ENCODE measurements around the gene MAPK8IP3.

MAPK8IP3 gene

DNA sequence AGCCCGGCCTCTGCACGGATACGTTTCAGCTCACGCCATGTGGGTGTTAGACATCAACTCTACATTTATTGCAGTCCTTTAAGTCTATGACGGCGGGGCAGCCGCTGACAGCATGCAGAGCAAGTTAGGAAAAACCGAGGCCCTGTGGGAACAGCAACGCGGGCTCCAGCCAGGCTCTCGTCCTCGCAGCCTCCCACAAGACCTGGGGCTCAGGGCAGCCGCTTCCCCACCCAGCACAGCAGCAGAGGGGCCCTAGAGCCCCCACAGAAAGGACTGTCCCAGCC, 70.6 kb downstream of the MAPK8IP3 start:
- DNase-seq, result no peak

DNA sequence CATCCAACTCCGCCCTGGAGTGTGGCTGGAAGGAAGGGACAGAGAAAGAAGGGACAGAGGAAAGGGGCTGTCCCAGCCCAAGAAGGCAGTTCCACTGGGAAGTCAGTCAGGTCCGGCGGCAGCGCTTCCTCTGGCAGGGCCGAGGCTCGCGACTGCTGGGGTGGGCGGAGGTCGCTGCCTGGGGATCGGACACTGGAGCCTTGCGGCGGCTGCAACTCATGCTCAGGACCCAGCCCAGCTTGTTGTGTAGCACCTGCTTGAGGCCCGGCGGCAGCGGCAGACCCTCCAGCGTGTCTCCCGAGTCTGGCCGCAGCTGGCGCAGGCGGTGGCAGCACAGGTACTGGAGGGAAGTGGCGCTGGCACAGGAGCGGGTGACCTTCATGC, 71.0 kb downstream of the MAPK8IP3 start:
- no peak for DNase-seq

DNA sequence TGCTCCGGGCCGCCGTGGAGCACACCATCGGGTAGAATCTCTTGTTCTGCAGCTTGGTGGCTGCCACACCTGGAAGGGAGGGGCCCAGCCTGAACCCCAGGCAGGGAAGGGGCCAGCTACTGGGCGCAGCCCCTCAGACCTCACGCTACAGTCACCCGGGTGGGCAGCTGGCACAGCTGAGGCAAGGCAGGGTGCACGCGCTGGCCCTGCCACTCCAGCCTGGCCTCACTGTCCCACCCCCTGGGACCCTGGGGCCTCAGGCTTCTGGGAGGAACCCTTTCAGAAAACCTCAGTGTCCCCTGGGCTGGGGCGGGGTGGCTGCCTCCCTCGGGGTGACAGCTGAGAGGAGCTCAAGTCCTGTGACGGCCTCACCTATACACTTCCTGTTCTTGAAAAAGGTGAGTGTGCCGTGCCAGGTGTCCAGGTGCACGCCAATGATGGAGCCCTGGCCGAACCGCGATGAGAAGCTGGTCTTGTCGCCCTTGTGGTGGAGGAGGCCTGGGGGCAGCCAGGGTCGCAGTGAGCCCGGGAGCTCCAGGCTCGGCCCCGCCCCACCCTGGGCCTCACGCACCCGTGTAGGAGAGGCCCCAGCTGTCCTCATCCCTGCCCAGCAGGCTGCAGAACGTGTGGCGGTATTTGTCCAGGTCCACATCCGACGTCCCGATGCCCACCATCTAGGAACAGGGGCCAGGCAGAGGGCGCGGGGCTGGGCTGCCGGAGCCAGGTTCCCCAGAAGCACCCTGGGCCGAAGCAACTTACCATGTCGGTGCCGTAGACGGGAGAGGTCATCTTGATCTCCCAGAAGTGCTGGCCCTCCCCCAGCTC, 71.6 kb downstream of the MAPK8IP3 start:
- no peak for DNase-seq

DNA sequence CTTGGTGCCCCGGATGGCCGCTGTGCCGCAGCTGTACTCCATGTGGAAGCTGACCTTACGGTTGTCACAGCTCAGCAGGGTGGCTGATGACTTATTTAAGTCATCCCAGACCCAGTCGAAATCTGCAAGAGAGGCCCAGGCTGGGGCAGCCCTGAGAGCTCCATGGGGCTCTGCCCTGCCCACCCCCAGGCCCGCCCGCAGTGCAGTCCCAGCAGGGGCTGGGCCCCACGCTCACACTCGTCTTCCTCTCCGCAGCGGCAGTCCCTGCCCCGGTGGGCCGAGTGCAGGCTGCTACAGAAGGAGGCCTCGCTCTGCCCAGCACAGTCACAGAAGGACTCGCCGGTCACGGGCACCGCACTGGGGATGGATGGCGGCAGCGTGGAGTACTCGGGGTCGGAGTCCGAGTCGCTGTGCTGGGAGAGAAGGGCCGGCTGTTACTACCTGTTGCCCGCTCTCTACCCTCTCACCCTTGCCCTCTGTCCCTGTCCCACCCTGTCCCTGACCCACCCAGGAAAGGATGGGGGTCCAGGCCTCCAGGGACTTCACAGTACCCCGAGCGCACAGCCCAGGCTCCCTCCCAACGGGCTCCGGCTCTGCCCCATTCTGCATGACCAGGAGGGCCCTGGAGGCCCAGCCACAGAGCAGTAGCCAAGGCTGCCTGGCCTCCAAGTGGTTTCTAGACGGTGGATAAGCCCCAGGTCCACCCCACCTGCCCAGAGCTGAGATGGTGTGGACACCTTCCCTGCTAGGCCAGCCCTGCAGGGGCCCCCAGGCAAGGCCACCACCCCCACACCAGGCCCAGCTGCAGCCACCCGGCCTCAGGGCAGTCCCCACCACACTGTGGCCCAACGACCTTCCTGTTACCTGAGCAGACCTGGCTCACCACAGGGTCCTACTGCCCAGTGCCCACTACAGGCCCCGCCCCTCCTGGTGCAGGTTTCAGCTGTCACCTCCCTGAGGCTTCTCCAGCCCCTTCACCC, 72.5 kb downstream of the MAPK8IP3 start:
- no peak for DNase-seq

DNA sequence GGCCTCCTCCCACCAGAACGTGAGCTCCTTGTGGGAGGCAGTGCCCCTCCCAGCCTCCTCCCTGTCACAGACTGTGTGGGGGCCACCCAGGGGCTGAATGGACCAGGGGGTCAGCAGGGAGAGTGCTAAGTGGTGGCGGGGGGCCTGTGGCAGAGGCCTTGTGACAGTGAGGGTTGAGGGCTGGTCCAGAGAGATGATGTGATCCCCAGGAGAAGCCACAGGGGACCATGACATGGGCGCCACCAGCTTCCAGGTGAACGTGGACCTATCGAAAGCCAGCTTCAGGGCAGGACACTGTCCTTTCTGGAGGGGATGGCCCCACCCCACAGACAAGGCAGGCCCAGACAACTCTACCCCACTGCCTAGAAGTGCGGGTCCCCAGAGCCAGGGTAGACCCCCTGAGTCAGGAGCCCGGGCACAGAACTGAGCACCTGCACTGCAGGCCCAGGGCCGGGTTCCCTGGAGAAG, 73.3 kb downstream of the MAPK8IP3 start:
- DNase-seq, result no peak

DNA sequence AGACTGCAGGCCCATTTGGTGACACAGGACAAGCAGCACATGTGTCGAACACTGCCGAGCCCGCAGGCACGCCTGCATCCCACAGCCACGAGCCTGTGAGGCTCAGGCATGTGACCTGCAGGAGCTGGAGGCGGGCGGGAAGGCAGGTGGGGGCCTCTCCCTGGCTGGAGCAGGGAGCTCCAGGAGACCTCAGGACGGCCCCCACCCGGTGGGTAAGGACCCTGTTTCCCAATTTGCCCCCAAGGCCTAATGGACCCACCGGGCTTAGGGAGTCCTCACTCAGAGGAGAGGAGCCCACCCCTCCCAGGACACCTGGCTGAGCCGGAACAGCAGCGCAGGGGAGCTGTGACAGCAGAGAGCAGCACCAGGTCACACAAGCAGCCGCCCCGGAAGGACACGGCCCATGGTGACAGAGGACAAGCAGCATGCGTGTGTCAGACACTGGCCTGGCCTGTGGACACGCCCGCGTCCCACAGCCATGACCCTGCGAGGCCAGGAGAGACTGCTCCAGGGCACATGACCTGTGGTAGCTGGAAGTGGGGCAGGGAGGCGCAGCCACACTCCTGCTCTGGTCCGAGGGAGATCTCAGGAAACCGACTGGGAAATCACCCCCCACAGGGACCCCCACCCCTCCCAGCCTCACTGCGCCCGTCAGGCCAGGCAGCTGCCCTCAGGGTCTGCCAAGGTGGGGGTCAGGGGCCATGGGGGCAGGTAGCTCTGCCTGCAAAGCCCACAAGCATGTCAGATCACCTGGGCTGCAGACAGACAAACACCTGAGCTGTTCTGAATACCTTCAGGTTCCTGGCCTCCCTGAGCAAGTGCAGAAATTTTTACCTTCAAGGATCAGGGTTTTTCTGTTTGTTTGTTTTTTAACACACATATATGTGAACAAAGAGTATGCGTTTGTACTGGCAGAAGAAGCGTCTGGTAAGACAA, 74.0 kb downstream of the MAPK8IP3 start:
- DNase-seq, result no peak

DNA sequence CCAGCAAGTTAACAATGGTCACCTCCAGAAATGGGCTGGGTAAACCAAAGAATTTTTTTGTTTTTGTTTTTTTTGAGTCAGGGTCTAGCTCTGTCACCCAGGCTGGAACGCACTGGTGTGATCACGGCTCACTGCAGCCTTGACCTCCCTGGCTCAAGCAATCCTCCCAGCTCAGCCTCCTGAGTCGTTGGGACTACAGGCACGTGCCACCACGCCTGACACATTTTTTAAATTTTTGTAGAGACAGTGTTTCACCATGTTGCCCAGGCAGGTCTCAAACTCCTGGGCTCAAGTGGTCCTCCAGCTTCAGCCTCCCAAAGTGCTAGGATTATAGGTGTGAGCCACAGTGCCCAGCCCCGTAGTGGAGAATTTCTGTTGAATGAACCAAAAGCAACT, 74.7 kb downstream of the MAPK8IP3 start:
- no peak for DNase-seq

DNA sequence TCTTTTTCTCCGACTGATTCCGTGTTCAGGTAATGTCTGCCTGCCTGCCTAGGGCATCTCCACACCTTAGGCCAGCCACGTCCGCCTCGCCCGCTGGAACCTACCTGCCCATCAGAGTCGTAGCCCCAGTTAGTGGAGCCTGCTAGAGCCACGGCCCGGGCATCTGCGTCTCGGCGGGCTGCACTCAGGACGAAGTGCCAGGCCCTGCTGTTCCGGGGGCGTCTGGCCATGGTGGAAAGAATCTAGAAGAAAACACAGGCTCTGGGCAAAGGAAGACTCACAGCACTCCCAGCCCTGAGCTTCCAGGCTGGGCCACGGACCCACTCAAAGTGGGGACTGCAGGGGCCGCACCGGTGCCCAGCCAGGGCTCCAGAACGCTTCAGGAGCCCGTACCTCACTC, 75.3 kb downstream of the MAPK8IP3 start:
- DNase-seq, result no peak

DNA sequence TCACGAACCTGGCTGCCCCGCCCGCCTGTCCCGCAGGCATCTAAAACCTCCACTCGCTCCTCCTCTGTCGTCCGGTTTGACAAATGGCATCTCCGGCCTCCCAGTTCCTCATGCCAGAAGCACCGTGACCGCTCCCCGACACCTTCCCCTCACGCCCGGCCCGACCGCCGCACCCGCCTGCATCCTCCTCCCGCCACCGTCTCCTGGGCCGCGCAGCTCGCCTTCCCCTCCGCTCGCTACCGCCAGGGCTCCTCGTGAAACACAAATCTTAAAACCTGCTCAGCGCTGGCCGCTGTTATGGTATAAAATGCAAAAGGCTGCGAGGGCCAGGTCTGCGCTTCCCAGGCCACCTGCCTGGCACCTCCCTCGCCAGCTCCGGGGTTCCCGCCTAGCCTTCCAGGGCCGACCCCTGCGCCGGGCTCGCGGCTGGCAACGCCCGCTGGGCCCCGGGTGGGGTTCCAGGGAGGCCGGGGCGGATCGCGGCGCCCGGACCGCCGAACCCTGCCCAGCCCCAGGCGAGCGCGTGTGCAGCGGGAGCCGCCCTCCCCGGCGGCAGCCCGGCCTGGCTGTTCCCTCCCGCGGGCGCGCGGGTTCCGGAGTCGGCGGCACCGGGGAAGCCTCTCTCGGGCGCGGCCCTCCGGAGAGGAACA, 75.9 kb downstream of the MAPK8IP3 start:
- peak; percentile 73 for DNase-seq

DNA sequence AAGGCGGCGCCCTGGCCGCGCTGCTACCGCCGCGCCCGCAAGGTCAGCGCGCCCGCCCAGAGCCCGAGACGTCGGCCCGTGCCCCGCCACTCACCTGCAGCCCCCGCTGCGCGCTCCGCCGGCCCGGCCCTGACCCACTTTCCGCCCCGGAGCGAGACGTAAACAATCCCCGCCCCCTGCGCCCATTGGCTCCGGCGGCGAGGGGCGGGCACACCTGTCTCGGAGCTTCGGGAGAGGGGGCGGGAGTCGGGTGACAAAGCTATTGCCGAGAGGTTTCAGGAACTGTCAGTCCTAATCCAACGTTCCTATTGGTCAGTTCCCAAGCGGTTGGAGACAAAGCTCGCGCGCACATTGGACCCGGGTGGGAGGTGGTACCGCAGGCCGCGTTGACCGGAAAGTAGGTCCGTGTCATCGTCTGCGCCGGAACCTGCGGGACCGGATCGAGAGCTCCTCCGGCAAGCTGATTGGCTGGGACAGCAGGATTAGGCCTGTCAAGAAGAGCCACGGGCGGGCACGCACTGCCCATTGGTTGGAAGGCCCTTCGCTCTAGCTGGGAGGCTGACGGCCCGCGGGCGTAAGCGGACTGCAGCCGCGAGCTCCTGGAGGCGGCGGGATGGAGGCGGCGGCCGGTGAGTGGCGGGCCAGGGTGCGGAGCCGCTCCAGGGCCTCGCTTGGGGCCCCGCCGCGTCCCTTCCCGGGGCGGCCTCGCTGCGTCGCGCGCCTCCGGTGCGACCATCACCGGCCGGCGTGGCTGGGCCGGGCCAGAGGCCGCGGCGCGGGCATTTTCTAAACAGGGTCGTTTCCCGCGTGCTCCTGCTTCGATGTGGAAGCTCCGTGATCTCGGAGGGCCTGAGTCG, 76.6 kb downstream of the MAPK8IP3 start, which contains the start of the genes NUBP2 and SPSB3:
NUBP2 (plus strand) TSS at position 553 of the 857 bp plus-strand sequence; CDS start at position 614, 61 bp downstream.
SPSB3 (minus strand) TSS at position 164 of the 857 bp plus-strand sequence. CDS start 1,088 bp downstream, outside the sequence.
- DNase-seq, result peak; percentile 100

DNA sequence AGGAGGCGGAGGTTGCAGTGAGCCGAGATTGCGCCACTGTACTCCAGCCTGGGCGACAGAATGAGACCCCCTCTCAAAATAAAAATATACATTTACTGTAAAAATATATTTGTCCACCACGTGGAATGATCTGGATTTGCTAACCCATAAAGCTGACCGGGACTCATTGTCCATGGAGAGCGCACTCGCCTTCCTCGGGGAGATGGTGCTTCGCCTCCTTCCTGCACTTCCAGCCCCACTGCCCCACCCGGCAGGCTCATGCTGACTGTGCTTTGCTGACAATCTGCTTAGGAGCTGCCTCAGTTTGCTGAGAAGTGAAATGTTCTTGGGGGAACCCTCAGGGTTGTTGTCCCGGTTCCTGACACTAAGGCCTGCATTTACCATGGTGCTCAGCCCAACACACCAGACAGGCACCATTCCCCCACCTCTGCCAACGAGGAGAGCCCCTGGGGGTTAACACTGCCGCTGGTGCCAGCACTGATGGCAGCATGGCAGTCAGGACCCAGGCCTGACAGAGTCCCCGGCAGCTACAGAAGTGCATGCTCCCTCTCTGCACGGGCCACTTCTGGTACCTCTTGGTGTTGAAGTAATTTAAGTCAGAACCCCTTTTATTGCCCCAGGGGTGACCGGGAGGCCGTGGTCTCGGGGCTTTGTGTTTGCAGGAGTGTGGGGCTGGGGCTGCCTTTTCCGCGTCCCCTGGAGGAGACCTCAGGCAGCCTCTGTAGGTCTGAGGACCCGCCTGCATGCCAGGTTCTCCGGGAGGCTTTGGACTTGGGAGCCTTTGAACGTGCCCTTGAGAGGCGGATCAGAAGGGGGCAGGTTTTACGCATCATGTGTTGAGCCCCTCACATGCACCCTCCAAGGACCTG, 79.2 kb downstream of the MAPK8IP3 start:
- no peak for DNase-seq

DNA sequence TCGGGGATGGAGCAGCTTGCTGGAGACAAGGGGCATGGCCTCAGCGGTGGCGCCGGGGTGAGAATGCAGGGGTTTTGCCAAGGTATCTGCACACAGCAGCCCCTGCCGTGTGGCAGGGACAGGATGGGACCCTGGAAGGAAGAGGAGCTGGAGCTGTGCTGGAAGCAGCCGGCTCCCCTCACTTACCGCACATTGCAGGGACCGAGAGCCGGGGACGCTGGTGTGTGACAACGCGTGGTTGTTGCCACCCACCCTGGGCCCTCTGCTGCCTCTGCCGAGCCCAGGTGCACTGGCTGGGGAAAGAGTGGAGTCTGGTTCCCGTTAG, 79.8 kb downstream of the MAPK8IP3 start:
- DNase-seq, result no peak

DNA sequence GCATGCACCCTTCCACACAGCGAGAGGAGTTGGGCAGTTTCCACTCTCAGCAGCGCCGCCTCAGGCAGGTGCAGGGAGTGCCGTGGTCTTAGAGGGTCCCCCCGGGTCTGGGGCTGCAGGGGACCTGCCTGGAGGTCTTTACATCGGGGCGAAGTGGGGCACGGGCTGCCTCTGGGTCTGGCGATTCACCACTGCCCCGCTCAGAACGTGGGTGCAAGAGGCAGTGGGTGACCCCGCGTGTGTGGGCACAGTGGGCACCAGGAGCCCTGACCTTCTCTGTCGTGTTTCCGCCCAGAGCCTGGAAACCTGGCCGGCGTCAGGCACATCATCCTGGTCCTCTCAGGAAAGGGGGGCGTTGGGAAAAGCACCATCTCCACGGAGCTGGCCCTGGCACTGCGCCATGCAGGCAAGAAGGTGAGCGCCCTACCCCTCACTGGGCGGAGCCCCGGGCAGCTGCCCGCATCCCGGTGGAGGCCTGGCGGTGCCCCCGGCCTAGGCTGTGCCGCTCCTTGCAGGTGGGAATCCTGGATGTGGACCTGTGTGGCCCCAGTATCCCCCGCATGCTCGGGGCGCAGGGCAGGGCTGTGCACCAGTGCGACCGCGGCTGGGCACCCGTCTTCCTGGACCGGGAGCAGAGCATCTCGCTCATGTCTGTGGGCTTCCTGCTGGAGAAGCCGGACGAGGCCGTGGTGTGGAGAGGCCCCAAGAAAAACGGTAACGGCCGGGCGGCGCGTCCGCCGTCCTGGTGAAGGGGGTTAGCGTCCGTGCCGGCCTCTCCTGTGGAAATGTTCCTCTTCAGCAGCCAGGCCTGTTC, 80.5 kb downstream of the MAPK8IP3 start:
- DNase-seq, result no peak

DNA sequence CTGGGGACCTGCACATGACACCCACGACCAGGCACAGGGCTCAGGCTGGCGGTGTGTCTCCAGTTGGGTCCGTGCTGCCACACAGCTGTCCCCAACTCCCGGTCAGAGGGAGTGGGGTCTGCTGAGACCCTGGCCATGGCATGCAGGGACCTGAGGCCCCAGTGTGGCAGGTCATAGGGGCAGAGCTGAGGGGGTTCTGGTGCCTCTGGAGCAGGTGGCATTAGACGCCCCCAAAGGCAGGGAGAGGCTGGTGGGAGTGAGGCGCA, 81.0 kb downstream of the MAPK8IP3 start:
- DNase-seq, result no peak

DNA sequence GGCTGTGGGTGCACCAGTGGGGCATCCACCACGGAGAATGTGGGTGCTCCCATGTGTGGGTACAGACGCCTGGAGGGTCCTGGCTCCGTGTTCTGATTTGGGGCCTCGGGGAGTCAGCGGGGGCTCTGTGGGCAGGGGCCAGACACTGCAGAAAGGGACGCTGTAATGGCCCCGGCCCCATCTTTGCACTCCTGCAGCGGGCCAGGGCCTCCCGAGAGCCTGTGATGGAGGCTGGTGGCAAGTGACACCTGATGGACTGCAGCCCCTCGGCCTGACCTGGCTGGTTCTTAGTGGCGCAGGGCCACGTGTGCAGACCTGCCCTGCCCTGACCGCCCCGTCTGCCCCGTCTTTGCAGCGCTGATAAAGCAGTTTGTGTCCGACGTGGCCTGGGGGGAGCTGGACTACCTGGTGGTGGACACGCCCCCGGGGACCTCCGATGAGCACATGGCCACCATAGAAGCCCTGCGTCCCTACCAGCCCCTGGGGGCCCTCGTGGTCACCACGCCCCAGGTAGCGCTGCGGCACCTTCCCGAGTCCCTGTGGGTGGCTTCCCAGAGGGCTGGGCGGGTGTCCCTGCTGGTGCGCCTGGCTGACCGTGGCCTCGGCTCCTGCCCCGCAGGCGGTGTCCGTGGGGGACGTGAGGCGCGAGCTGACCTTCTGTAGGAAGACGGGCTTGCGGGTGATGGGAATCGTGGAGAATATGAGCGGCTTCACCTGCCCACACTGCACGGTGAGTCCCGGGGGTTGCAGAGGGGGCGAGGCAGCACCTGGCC, 81.5 kb downstream of the MAPK8IP3 start:
- no peak for DNase-seq

DNA sequence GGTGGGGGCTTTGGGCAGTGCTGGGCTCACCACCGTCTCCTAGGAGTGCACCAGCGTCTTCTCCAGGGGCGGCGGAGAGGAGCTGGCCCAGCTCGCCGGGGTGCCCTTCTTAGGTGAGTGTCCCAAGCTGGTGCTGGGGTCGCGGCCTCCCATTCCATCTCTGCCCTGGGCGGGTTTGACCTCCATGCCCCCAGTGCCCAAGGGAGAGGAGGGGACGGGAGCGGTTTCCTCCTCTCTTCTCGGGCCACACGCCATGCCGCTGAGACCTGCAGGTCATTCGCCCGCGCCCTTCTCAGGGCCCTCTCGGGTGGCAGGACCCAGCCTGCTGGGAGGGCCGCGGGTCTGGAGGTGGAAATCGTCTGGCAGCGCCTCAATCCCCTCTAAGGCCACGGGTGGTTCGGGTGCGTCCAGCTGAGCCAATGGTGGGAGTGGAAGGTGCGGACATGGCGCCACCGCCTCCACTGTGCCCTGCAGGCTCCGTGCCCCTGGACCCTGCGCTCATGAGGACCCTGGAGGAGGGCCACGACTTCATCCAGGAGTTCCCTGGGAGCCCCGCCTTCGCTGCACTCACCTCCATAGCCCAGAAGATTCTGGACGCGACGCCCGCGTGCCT, 82.2 kb downstream of the MAPK8IP3 start:
- no peak for DNase-seq

DNA sequence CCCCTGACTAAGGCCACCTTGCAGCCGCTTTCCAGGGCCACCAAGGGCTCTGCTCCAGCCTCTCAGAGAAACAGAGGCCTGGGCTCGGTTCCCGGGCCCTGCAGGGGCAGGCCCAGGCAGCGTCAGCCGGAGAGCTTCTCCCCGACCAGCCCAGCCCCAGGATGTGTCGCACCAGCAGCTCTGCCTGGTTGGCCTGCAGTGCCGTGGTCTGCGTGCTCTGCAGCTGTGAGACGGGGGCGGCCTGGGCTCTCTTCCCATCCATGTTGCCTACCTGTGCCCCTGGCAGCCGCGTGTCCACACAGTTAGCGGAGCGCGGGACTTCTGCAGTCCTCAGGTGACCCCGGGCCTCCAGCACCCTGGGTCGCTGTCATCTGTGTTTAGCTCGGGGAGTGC, 82.7 kb downstream of the MAPK8IP3 start:
- no peak for DNase-seq

DNA sequence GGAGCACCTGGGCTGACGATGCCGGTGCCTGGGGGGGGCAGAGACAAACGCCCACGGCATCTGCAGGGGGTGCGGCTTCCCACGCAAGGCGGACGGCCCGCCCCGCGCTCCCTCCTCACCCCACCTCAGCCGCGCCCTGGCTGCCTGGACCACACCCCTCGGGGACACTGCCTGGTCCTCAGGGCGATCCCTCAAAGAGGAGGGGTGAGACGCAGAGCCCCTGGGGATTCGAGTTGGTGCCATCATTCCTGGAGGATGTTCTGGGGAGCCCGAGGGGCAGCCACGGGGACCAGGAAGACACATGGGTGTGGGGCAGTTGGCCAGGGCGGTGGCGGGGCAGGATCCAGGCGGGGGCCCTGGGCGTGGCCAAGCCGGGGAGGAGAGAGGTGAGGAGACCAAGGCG, 83.6 kb downstream of the MAPK8IP3 start:
- DNase-seq, result no peak

Measured in NCI-H69 (cell line).